Activated CD8-positive, alpha-beta T cell treated with anti-CD3 and anti-CD28 coated beads, Interleukin-2, amount 10 ng/mL, durations not matched to agents 7 days and 5 days (primary cell): Measurements from ENCODE around the gene GARNL3. TPM values are rescaled to one million over a fixed set of nuclear protein-coding genes. Genes with fewer than 3 reads are reported as not detected.

ENCODE experiments used
- ATAC-seq: fragments of 150-1000 bp; cut with Tn5 transposase; one replicate; pipeline ENCODE4 v1.10.0; 2021; ENCODE audit warnings: moderate library complexity
- CTCF ChIA-PET: fragments of 350-600 bp; sonication (Branson Sonifier 250); formaldehyde crosslinking; loops from one replicate; lab custom pipeline; 2021; ENCODE audit warnings: antibody characterized with exemption; lab: Charles Lee
- POLR2A ChIA-PET: fragments of 350-600 bp; sonication (Branson Sonifier 250); formaldehyde crosslinking; loops from one replicate; lab custom pipeline; 2021; ENCODE audit warnings: antibody characterized with exemption; lab: Charles Lee
- DNase-seq: peaks from one replicate; pipeline ENCODE4 v3.0.0-alpha.2; 2020
- H3K27ac Mint-ChIP-seq: one replicate; pipeline ENCODE4 v1.8.0; 2021; ENCODE audit warnings: mild to moderate bottlenecking, mixed read lengths
- H3K27me3 Mint-ChIP-seq: one replicate; pipeline ENCODE4 v1.8.0; 2021; ENCODE audit warnings: low read depth, mixed read lengths
- H3K36me3 Mint-ChIP-seq: one replicate; pipeline ENCODE4 v1.8.0; 2021; ENCODE audit warnings: low read depth, mixed read lengths
- H3K4me1 Mint-ChIP-seq: one replicate; pipeline ENCODE4 v1.8.0; 2021; ENCODE audit warnings: low read depth, mixed read lengths
- H3K4me3 Mint-ChIP-seq: one replicate; pipeline ENCODE4 v1.8.0; 2021; ENCODE audit warnings: mild to moderate bottlenecking, mixed read lengths
- H3K9me3 Mint-ChIP-seq: one replicate; pipeline ENCODE4 v1.8.0; 2022; ENCODE audit warnings: mixed read lengths; ENCODE audit not compliant: insufficient read depth
- total RNA-seq, 2 experiments: library from RNA; stranded (reverse); gene quantifications; one replicate each; pipeline ENCODE4 v1.2.3, GENCODE V29; 2021

Gene GARNL3, protein sequence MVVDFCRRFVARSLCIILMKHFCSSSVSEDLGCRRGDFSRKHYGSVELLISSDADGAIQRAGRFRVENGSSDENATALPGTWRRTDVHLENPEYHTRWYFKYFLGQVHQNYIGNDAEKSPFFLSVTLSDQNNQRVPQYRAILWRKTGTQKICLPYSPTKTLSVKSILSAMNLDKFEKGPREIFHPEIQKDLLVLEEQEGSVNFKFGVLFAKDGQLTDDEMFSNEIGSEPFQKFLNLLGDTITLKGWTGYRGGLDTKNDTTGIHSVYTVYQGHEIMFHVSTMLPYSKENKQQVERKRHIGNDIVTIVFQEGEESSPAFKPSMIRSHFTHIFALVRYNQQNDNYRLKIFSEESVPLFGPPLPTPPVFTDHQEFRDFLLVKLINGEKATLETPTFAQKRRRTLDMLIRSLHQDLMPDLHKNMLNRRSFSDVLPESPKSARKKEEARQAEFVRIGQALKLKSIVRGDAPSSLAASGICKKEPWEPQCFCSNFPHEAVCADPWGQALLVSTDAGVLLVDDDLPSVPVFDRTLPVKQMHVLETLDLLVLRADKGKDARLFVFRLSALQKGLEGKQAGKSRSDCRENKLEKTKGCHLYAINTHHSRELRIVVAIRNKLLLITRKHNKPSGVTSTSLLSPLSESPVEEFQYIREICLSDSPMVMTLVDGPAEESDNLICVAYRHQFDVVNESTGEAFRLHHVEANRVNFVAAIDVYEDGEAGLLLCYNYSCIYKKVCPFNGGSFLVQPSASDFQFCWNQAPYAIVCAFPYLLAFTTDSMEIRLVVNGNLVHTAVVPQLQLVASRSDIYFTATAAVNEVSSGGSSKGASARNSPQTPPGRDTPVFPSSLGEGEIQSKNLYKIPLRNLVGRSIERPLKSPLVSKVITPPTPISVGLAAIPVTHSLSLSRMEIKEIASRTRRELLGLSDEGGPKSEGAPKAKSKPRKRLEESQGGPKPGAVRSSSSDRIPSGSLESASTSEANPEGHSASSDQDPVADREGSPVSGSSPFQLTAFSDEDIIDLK
- total RNA-seq = 1 to 10 TPM; 1.3 to 1.9 TPM

- CTCF ChIA-PET = interaction anchor here (0.6 to 1.1 kb wide), 2 partner anchors 50 to 152 kb away, joined by 3 read pairs; no protein-coding TSS in a partner anchor
- no peaks in the 10 kb centered on the region for H3K9me3 Mint-ChIP-seq
- H3K27me3 Mint-ChIP-seq = peaks cover 17% of the 10 kb centered on the region
- POLR2A ChIA-PET = interaction anchor here (0.6 to 0.7 kb wide), 2 partner anchors 12 to 456 kb away, joined by 3 read pairs; no protein-coding TSS in a partner anchor
- H3K4me1 Mint-ChIP-seq = no peaks in the 10 kb centered on the region
- H3K27ac Mint-ChIP-seq = no peak within 1 kb of the TSS
- no peak within 1 kb of the TSS for H3K4me3 Mint-ChIP-seq
- no peak for DNase-seq
- no peaks in the 10 kb centered on the region for H3K36me3 Mint-ChIP-seq
- no peak for ATAC-seq
Measured at GRCh38 chr9:127264462-127265219, at the start of gene GARNL3. Gene GARNL3 (plus strand): TSS chr9:127264774. CDS start chr9:127264878, 104 bp downstream.

DNA sequence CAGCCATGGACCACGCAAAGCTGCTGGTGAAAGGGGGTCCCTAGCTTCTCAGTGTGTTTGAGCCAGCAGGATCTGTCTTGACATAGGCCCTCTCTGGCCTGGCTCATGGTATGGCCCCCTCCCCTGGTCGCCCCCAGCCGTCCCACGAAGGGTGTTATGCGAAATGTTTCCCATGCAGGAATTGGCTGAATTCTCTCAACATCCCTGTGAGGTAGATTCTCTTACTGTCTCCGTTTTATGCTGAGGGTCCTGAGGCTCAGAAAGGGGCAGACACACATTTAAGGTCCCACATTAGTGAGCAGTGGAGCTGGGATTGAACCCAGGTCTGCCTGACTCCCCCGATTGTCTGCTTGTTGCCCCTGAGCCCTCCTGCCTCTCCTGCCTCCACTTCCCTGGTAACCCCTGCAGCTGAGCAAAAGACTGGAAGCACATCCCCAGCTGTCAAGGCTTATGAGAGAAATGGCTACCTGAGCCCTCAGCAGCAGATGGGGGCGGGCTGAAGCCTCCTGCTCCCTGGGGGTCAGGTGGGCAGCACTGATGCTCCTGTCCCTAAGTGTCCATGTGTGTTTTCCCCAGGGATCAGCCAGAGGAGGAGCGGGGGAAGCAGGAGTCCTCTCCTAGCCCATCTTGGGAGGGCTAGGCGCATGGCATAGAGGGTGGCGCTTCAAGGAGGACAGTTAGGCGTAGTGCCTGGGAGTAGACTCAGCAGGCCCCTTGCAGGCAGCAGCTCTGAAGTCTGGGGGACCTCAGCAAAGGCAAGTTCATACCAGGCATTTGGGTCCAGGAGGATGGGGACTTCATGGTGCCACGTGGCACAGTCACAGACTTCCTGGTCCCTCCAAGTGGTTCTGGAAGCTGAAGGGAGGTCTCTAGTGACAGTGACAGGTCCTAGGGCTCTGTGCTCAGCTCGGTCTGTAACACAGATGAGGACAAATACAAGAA, 49.0 kb upstream of the GARNL3 start:
- POLR2A ChIA-PET = interaction anchor here (0.7 to 1.7 kb wide), 2 partner anchors 9 to 24 kb away, joined by 3 to 7 read pairs; no protein-coding TSS in a partner anchor
- no peaks in the 10 kb centered on the region for H3K9me3 Mint-ChIP-seq

DNA sequence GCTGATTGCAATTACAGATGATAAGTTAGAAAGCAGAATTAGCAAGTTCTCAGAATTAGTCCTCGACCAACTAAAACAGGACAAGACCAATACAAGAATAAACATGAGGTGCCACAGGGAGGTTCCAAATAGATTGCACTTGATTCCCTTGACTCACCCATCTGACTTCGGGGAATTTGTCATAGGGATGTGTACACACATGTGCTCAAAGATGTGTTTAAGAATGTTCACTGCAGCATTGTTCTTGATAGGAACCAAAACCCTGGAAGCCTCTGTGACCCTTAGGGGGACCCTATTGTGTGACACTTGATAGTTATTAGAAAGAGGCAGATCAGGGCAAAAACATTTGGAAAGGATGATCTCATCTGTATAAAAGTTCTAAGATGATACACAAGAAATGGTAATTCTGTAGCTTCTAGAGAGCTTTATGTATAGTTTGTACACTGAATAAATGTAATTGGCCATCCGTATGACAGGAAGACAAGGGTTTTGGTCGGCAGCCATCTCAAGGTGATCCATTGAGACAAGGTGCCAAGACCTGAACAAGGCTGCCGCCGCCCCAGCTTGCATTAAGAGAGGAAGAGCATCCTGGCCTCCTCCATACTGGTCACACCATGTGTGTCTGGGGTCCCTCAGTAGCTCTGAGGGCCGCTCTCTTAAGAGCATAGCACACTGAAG, 48.2 kb upstream of the GARNL3 start:
- POLR2A ChIA-PET = no interaction called here
- Mint-ChIP-seq H3K36me3 (no peaks in the 10 kb centered on the region), H3K27me3 (peaks cover 4% of the 10 kb centered on the region), H3K4me1 (peaks cover under 1% of the 10 kb centered on the region), H3K4me3 (no peak overlapping the region), H3K27ac (no peak overlapping the region), H3K9me3 (no peaks in the 10 kb centered on the region)
- ATAC-seq = no peak
- no peak for DNase-seq
- CTCF ChIA-PET = interaction anchor here (1.1 to 3.8 kb wide), 5 partner anchors 8 to 235 kb away, joined by 3 to 29 read pairs (median 12); partner anchors contain the start of genes LRSAM1 and RPL12

More for the DNA sequence above, 49.0 kb upstream of the GARNL3 start:
- H3K27me3 Mint-ChIP-seq = peaks cover 4% of the 10 kb centered on the region
- H3K36me3 Mint-ChIP-seq = no peaks in the 10 kb centered on the region
- DNase-seq = no peak
- ATAC-seq = no peak
- no peak overlapping the region for H3K27ac Mint-ChIP-seq
- CTCF ChIA-PET = interaction anchor here (0.8 to 3.8 kb wide), 23 partner anchors 9 to 274 kb away, joined by 3 to 29 read pairs (median 5); partner anchors contain the start of genes GARNL3, LRSAM1, RPL12 and SLC2A8
- H3K4me3 Mint-ChIP-seq = no peak overlapping the region
- H3K4me1 Mint-ChIP-seq = no peaks in the 10 kb centered on the region

DNA sequence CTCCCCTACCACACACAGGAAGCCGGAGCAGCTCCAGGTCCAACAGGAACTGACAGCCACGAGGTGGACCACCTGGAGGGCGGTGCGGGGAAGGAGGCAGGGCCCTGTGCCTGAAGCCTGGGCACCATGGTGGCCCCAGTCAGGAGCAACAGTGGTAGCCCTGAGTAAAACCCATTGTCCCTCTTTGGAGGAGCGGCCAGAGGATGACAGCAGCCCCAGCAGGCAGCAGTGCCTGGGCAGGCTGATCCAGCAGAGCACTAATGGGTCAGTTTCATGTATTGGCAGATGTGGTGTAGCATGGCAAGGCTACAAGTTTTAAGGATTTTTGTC, 47.7 kb upstream of the GARNL3 start:
- ChIA-PET CTCF (interaction anchor here (1.1 kb wide), 1 partner anchor 235 kb away, joined by 3 read pairs; the partner anchor contains the start of genes LRSAM1 and RPL12), POLR2A (no interaction called here)
- H3K9me3 Mint-ChIP-seq = no peaks in the 10 kb centered on the region
- H3K36me3 Mint-ChIP-seq = no peaks in the 10 kb centered on the region
- no peak for ATAC-seq
- peaks cover 4% of the 10 kb centered on the region for H3K27me3 Mint-ChIP-seq
- H3K4me1 Mint-ChIP-seq = peaks cover 6% of the 10 kb centered on the region
- no peak for DNase-seq
- peak overlapping the region; percentile 12 for H3K27ac Mint-ChIP-seq
- no peak overlapping the region for H3K4me3 Mint-ChIP-seq

- no peak for DNase-seq
- no peak for ATAC-seq
- no peaks in the 10 kb centered on the region for H3K9me3 Mint-ChIP-seq
- CTCF ChIA-PET = no interaction called here
- peaks cover 14% of the 10 kb centered on the region for H3K27me3 Mint-ChIP-seq
- no peaks in the 10 kb centered on the region for H3K36me3 Mint-ChIP-seq
- no peak overlapping the region for H3K27ac Mint-ChIP-seq
- no peak overlapping the region for H3K4me3 Mint-ChIP-seq
- peaks cover 16% of the 10 kb centered on the region for H3K4me1 Mint-ChIP-seq
- POLR2A ChIA-PET = no interaction called here
Measured at GRCh38 chr9:127218818-127219217, 45.8 kb upstream of the GARNL3 start.

- Mint-ChIP-seq H3K9me3 (no peaks in the 10 kb centered on the region), H3K36me3 (no peaks in the 10 kb centered on the region), H3K4me1 (peaks cover 22% of the 10 kb centered on the region), H3K4me3 (no peak overlapping the region), H3K27me3 (peaks cover 16% of the 10 kb centered on the region), H3K27ac (no peak overlapping the region)
- no peak for DNase-seq
- POLR2A ChIA-PET = no interaction called here
- CTCF ChIA-PET = no interaction called here
- no peak for ATAC-seq
Measured at GRCh38 chr9:127219520-127219919, 45.1 kb upstream of the GARNL3 start.

DNA sequence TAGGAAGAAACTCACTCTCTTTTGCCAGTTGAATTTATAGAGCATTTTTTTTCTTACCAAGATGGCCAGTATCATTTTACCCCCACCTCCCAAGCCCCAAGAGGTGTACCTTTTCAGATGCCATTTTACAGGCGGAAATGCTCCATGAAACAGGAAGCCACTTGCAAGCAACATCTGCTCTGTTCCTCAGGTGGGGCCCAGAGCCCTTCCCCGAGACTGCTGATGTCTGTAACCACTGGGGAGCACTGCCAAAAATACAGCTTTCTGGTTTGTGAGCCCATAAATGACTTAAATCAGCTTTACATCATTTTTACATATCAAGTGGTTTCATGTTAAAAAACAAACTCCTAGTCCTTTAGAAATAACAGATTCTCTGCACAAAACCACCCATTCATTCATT, 42.9 kb upstream of the GARNL3 start:
- DNase-seq = peak; percentile 32
- CTCF ChIA-PET = no interaction called here
- ATAC-seq = no peak
- Mint-ChIP-seq H3K36me3 (no peaks in the 10 kb centered on the region), H3K27ac (no peak overlapping the region), H3K9me3 (no peaks in the 10 kb centered on the region), H3K4me1 (peaks cover 26% of the 10 kb centered on the region), H3K27me3 (peaks cover 24% of the 10 kb centered on the region), H3K4me3 (no peak overlapping the region)
- POLR2A ChIA-PET = no interaction called here

DNA sequence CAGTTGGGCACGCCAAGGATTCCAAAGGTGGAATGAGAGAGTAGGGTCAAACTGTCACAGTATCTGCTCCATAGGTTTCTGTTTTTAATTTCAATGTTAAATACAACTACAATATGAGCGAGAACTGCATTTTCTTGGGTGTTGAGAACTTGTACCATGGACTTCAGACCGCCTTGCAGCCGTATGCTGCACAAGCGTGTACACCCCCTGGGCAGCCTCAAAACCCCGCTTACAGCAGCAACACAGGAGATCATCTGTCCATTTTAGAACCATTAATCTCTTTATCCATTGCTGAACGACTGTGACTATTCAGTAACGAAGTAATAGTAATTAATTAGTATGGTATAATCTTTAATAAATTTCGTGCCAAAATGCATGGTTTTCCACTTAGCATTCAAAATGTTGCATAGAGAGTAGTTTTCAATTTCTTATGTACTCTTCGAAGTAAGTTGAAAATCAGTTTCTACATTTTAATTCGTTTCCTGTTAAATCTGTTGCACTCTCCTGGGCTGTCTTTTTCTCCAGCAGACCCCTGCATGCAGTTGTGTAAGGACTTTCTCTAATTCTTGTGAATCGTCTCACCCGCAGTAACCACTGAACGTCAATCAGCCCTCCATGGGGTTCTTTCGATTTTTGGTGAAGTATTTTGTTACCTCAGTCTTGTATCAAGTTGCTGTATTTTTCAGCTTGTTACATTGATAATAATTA, 42.0 kb upstream of the GARNL3 start:
- Mint-ChIP-seq H3K27ac (no peak overlapping the region), H3K27me3 (peaks cover 25% of the 10 kb centered on the region), H3K36me3 (no peaks in the 10 kb centered on the region), H3K9me3 (no peaks in the 10 kb centered on the region), H3K4me1 (peaks cover 26% of the 10 kb centered on the region), H3K4me3 (no peak overlapping the region)
- POLR2A ChIA-PET = no interaction called here
- DNase-seq (no peak), ATAC-seq (no peak)
- CTCF ChIA-PET = interaction anchor here (2.0 to 3.4 kb wide), 2 partner anchors 7 to 22 kb away, joined by 5 to 29 read pairs; no protein-coding TSS in a partner anchor

DNA sequence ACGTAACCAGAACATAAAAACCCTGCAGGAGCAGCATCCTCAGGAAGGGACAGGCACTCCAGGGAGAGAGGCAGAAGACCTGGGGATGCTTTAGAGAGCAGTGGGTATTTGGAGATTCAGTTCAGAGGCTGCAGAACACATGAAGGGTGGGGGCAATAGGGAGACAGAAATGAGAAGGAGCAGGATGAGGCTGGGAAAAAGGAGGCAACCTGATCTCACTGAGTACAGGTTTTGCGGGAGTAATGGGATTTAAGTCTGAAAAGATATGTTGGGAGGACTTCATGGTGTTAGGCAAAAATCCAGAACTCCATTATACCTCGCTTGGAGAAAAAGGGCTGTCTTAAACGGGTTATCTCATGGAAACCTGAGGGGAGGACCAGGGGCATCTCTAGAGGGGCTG, 41.3 kb upstream of the GARNL3 start:
- H3K9me3 Mint-ChIP-seq = no peaks in the 10 kb centered on the region
- H3K4me3 Mint-ChIP-seq = no peak overlapping the region
- POLR2A ChIA-PET = interaction anchor here (0.7 kb wide), 1 partner anchor 228 kb away, joined by 3 read pairs; the partner anchor contains the start of gene LRSAM1
- ATAC-seq (no peak), DNase-seq (no peak)
- no peak overlapping the region for H3K27ac Mint-ChIP-seq
- CTCF ChIA-PET = interaction anchor here (0.7 to 3.4 kb wide), 3 partner anchors 8 to 231 kb away, joined by 3 to 29 read pairs (median 5); no protein-coding TSS in a partner anchor
- peaks cover 27% of the 10 kb centered on the region for H3K27me3 Mint-ChIP-seq
- no peaks in the 10 kb centered on the region for H3K36me3 Mint-ChIP-seq
- peaks cover 26% of the 10 kb centered on the region for H3K4me1 Mint-ChIP-seq
